NOMO-1 (cell line): ENCODE data around the gene CDC34.

Experiments
- DNase-seq, 2 experiments: peaks; one replicate each; lab custom pipeline; 2025; ENCODE audit not compliant: unreplicated experiment in 2 of 2; lab: John Stamatoyannopoulos, UW

Gene CDC34

GRCh38 chr19:518598-519231, 12.8 kb upstream of the CDC34 start:
- DNase-seq = no peak

- DNase-seq = no peak
Observed at GRCh38 chr19:519449-519865, 12.1 kb upstream of the CDC34 start.

- no peak for DNase-seq
Observed at GRCh38 chr19:522726-523125, 8.8 kb upstream of the CDC34 start.

- no peak for DNase-seq
Observed at GRCh38 chr19:524062-524674, 7.4 kb upstream of the CDC34 start.

GRCh38 chr19:525029-525428, 6.5 kb upstream of the CDC34 start:
- DNase-seq = no peak

- DNase-seq = no peak
Observed at GRCh38 chr19:525857-526419, 5.6 kb upstream of the CDC34 start.

GRCh38 chr19:530134-531008, 1.2 kb upstream of the CDC34 start:
- no peak for DNase-seq

GRCh38 chr19:531009-531752, 379 bp upstream of the CDC34 start:
- peak; percentile 75 to 87 for DNase-seq

GRCh38 chr19:532561-533363, 1.2 kb downstream of the CDC34 start:
- peak; percentile 46 to 61 for DNase-seq

GRCh38 chr19:533364-534058, 2.0 kb downstream of the CDC34 start:
- DNase-seq = no peak

GRCh38 chr19:534088-534487, 2.5 kb downstream of the CDC34 start:
- DNase-seq = no peak

- DNase-seq = no peak
Observed at GRCh38 chr19:535017-535835, 3.7 kb downstream of the CDC34 start.

- DNase-seq = no peak
Observed at GRCh38 chr19:536031-536880, 4.7 kb downstream of the CDC34 start.

- no peak for DNase-seq
Observed at GRCh38 chr19:536881-537404, 5.4 kb downstream of the CDC34 start.

GRCh38 chr19:538641-539428, 7.3 kb downstream of the CDC34 start:
- no peak for DNase-seq

- no peak for DNase-seq
Observed at GRCh38 chr19:539429-540030, 8.0 kb downstream of the CDC34 start.
